Measurements from ENCODE around the gene CPLANE1.

- TF ChIP-seq POLR2A (IDR thresholded peaks at IDR 0.05; ENCODE audit: extremely low read depth, insufficient read length) (no peak), MYC (IDR thresholded peaks at IDR 0.05; ENCODE audit: low read depth, low read length) (no peak)
- TF ChIP-seq, protein P1, sequence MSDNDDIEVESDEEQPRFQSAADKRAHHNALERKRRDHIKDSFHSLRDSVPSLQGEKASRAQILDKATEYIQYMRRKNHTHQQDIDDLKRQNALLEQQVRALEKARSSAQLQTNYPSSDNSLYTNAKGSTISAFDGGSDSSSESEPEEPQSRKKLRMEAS (IDR thresholded peaks at IDR 0.05; ENCODE audit: low read depth, low read length) = no peak
- TF ChIP-seq, protein P2, sequence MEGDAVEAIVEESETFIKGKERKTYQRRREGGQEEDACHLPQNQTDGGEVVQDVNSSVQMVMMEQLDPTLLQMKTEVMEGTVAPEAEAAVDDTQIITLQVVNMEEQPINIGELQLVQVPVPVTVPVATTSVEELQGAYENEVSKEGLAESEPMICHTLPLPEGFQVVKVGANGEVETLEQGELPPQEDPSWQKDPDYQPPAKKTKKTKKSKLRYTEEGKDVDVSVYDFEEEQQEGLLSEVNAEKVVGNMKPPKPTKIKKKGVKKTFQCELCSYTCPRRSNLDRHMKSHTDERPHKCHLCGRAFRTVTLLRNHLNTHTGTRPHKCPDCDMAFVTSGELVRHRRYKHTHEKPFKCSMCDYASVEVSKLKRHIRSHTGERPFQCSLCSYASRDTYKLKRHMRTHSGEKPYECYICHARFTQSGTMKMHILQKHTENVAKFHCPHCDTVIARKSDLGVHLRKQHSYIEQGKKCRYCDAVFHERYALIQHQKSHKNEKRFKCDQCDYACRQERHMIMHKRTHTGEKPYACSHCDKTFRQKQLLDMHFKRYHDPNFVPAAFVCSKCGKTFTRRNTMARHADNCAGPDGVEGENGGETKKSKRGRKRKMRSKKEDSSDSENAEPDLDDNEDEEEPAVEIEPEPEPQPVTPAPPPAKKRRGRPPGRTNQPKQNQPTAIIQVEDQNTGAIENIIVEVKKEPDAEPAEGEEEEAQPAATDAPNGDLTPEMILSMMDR (IDR thresholded peaks at IDR 0.05; ENCODE audit: low read depth, low read length) = no peak
These were observed 139.0 kb downstream of the CPLANE1 start for GRCh38 chr5:37110135-37110534.
